GM21381 (cell line): ENCODE results near the gene ADSL.
A peak's percentile ranks its signal among the peaks of the same experiment; 100 is the strongest.

ENCODE experiments used
- ATAC-seq: cut with Tn5 transposase; IDR thresholded peaks from one replicate; pipeline ENCODE4 v1.9.1; 2021; ENCODE audit warnings: mild to moderate bottlenecking, moderate library complexity; ENCODE audit not compliant: unreplicated experiment

ADSL gene

GRCh38 chr22:40326905-40327735 lies 19.2 kb upstream of the ADSL start:
- no peak for ATAC-seq

- no peak for ATAC-seq
Observed at GRCh38 chr22:40328546-40329456, 17.5 kb upstream of the ADSL start.

- no peak for ATAC-seq
Observed at GRCh38 chr22:40329466-40329865, 16.8 kb upstream of the ADSL start.

GRCh38 chr22:40330086-40330485 lies 16.2 kb upstream of the ADSL start:
- ATAC-seq: no peak

GRCh38 chr22:40330615-40331014 lies 15.7 kb upstream of the ADSL start:
- no peak for ATAC-seq

- no peak for ATAC-seq
Observed at GRCh38 chr22:40331706-40332105, 14.6 kb upstream of the ADSL start.

- no peak for ATAC-seq
Observed at GRCh38 chr22:40332319-40332781, 13.9 kb upstream of the ADSL start.

GRCh38 chr22:40334060-40334459 lies 12.2 kb upstream of the ADSL start:
- no peak for ATAC-seq

- no peak for ATAC-seq
Observed at GRCh38 chr22:40334899-40335298, 11.4 kb upstream of the ADSL start.

GRCh38 chr22:40335358-40335757 lies 10.9 kb upstream of the ADSL start:
- no peak for ATAC-seq

- no peak for ATAC-seq
Observed at GRCh38 chr22:40340044-40340443, 6.3 kb upstream of the ADSL start.

- ATAC-seq: no peak
Observed at GRCh38 chr22:40341604-40342003, 4.7 kb upstream of the ADSL start.

GRCh38 chr22:40342521-40342920 lies 3.8 kb upstream of the ADSL start:
- ATAC-seq: no peak

GRCh38 chr22:40345271-40345670 lies 1.0 kb upstream of the ADSL start:
- ATAC-seq: no peak

GRCh38 chr22:40345815-40346184 lies 500 bp upstream of the ADSL start:
- ATAC-seq: peak; percentile 12

- ATAC-seq: no peak
Observed at GRCh38 chr22:40347300-40347699, 1.0 kb downstream of the ADSL start.

GRCh38 chr22:40348025-40348658 lies 1.8 kb downstream of the ADSL start:
- ATAC-seq: no peak

- ATAC-seq: no peak
Observed at GRCh38 chr22:40352763-40353162, 6.5 kb downstream of the ADSL start.

- no peak for ATAC-seq
Observed at GRCh38 chr22:40361100-40361499, 14.8 kb downstream of the ADSL start.

GRCh38 chr22:40363059-40363458 lies 16.8 kb downstream of the ADSL start:
- no peak for ATAC-seq

GRCh38 chr22:40364431-40364830 lies 18.1 kb downstream of the ADSL start:
- ATAC-seq: no peak
